SK-MEL-5 (cell line): Measurements from ENCODE around the gene CHRDL2. TPM values are rescaled to one million over a fixed set of nuclear protein-coding genes. Genes with fewer than 3 reads are reported as not detected.
"Not testable (repeated sequence)": the region's sequence is repeated elsewhere in the genome, so short reads cannot be mapped to it uniquely, and the experiment has no call there.

Experiments used
- DNase-seq: peaks from one replicate; pipeline ENCODE4 v3.0.0-alpha.2; 2016; ENCODE audit warnings: low read depth, low spot score
- in situ Hi-C: cut with HindIII; loops from 2 replicates; pipeline ENCODE4 v1.10.0; 2016; ENCODE audit warnings: low sequenced_read_pairs, high pct_unique_total_duplicates, low pct_unique_long_range_greater_than_20kb
- small RNA-seq, 2 experiments: library from RNA; depleted of rRNA; stranded (forward); fragments of <200 nt; gene quantifications; one replicate each; pipeline ENCODE3, GENCODE V24; 2014
- total RNA-seq: library from RNA; depleted of rRNA; stranded (reverse); fragments of >200 nt; shearing (Covaris generic); gene quantifications from 2 replicates; pipeline ENCODE4 v1.2.3, GENCODE V29; 2014; rRNA removed

CHRDL2 gene
- total RNA-seq, 1 experiment from 2014 or later = 3.6 TPM

- no peak for DNase-seq
- in situ Hi-C loops = no loop called here
These were observed 61.7 kb downstream of the CHRDL2 start for GRCh38 chr11:74669211-74670160.

DNA sequence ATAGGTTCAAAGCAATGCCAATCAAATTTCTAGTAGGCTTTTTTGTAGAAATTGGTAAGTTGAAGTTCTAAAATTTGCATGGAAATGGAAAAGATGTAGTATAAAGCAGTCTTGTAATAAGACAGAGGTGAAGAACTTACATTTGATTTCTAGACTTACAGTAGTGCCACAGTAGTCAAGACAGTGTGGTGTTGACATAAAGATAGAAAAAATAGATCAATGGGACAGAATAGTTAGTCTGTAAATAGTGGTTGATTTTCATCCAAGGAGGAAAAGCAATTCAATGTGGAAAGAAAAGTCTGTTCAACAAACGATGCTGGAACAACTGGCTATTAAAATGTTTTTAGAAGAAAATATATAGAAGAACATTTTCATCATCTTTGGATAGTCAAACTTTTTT is 67.9 kb downstream of the CHRDL2 start:
- no peak for DNase-seq
- in situ Hi-C loops = no loop called here

GRCh38 chr11:74662487-74663103 is 68.6 kb downstream of the CHRDL2 start:
- in situ Hi-C loops = no loop called here
- no peak for DNase-seq

- DNase-seq, in situ Hi-C loops: not testable (repeated sequence)
These were observed 72.1 kb downstream of the CHRDL2 start for GRCh38 chr11:74659124-74659523.

DNA sequence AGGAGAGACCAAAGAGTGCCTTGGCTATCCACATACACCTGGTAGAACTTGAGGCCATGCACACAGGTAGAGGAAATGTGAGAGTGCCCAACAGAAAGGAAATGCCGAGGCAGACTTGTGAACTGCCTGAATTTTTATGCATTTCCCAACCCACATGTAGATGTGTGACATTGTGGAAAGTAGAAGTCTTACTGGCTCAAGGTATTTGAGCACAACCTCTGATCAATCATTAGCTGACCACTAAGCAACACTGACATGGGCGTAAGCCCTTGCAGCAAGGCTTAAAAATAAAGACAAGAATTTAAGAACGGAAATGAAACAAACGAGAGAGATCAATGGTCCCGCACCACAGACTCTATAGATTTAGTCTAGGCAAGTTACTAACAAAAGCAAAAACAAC is 76.2 kb downstream of the CHRDL2 start:
- in situ Hi-C loops = no loop called here
- no peak for DNase-seq

DNA sequence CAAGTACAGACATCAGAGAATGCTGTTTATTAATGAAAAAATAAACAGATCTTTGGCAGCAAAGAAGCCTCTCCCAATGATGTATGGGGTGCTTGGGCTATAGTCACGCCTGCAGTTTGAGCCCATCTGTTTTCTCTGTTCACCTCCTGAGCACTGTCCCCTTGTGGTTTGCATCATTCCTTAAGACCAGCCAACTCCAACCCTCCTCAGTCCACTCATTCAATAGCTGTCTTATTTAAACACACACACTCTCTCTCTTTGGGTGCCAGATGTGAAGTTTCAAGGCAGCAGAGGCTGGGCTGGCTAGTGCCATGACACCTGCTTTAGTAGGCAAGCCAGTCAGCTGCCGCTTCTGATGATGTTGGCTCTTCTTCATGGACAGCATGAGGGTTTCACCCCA is 80.7 kb downstream of the CHRDL2 start:
- in situ Hi-C loops = no loop called here
- no peak for DNase-seq

- in situ Hi-C loops = no loop called here
- DNase-seq = no peak
These were observed 82.3 kb downstream of the CHRDL2 start for GRCh38 chr11:74648894-74649293.

- DNase-seq = no peak
- in situ Hi-C loops = no loop called here
These were observed 83.4 kb downstream of the CHRDL2 start for GRCh38 chr11:74647831-74648230.

DNA sequence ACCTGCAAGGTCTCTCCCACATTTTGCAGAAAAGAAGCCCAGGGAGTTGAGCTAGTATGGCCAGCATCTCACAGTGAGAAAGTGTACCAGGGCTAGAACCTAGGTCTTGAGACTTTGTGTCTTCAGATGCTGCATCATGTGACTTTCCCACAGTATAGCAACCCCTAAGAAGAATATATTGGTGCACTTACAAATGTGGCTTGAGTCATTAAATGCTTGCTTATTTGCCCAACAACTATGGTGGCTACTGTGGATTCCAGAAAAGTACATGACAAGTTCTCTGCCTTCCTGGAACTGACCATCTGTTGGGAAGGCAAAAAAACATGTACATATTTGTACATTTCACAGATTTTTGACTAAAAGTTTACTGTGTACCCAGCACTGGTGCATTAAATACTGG is 83.8 kb downstream of the CHRDL2 start:
- in situ Hi-C loops = no loop called here
- DNase-seq = no peak

DNA sequence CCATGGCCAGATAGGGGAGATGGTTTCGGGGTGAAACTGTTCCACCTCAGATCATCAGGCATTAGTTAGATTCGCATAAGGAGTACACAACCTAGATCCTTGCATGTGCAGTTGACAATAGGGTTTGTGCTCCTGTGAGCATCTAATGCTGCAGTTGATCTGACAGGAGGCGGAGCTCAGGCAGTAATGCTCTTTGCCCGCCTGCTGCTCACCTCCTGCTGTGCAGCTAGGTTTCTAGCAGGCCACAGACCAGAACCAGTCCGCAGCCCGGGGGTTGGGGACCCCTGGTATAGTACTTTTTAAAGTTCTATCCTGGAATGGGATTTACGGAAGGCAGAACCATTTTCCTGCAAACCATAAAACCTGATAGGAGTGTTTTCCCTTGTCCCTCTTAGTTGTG is 84.3 kb downstream of the CHRDL2 start:
- DNase-seq = no peak
- in situ Hi-C loops = no loop called here

Small RNA genes lying within 50 kb of the gene (small RNA-seq; reads per million reads assigned to genes)
- gene MIR4696 = 0 reads per million in 2 experiments
- gene RANP3 = 0 reads per million in 2 experiments
- 0 to 0.33 reads per million in 2 experiments for gene RN7SKP297

Other genes with a start within 250 kb of the CHRDL2 start
- gene LIPT2, start 237.7 kb downstream of the CHRDL2 start, total RNA-seq = 9.0 and 9.3 TPM in 2 replicates
- gene POLD3, start 138.8 kb downstream of the CHRDL2 start, total RNA-seq = 16.1 and 17.5 TPM in 2 replicates
- 14.7 and 15.6 TPM in 2 replicates for gene RNF169, start 17.4 kb upstream of the CHRDL2 start, total RNA-seq
- gene XRRA1, start 217.7 kb upstream of the CHRDL2 start, total RNA-seq = 25.5 and 30.0 TPM in 2 replicates
- 166 and 168 TPM in 2 replicates for gene SPCS2, start 217.8 kb upstream of the CHRDL2 start, total RNA-seq